ENCODE data around the gene MCMBP.

- no peak for TF ChIP-seq CTCF (IDR thresholded peaks at IDR 0.05)
- TF ChIP-seq POLR2A (IDR thresholded peaks at IDR 0.05) = no peak
These were observed 20.4 kb upstream of the MCMBP start for GRCh38 chr10:119893074-119893473.

Measured in testis (tissue), 2 donors.